H1 (cell line): ENCODE results near the gene ARHGAP6. TPM values are rescaled to one million over a fixed set of nuclear protein-coding genes. Genes with fewer than 3 reads are reported as not detected.

Experiments used
- CTCF ChIA-PET: fragments of 300-600 bp; sonication (Branson Sonifier 250); formaldehyde crosslinking; loops from one replicate; lab custom pipeline; 2021; ENCODE audit not compliant: partially characterized antibody; lab: Charles Lee
- POLR2A ChIA-PET: fragments of 300-600 bp; sonication (Branson Sonifier 250); formaldehyde crosslinking; loops from one replicate; lab custom pipeline; 2021; ENCODE audit warnings: inconsistent platforms; ENCODE audit not compliant: partially characterized antibody; lab: Charles Lee
- DNase-seq, 2 experiments: peaks; one replicate each; pipeline versions ENCODE4 v3.0.0 to v3.0.0-alpha.2; 2010 to 2022; ENCODE audit warnings: low spot score in 2 of 2, low read depth in 1 of 2, mixed read lengths in 1 of 2
- FAIRE-seq: peaks from 2 replicates; lab custom pipeline; 2011; peaks lifted over from hg19 to GRCh38; lab: Jason Lieb, UNC
- H2AFZ ChIP-seq: 2 replicates; pipeline ENCODE4 v1.8.1; 2012; ENCODE audit warnings: low read length, inconsistent platforms
- H2AK5ac ChIP-seq: 2 replicates; pipeline ENCODE4 v1.6.1; 2013; ENCODE audit warnings: low read depth, low read length
- H2BK120ac ChIP-seq: replicated peaks from 2 replicates; pipeline ENCODE3; 2013; ENCODE audit warnings: low read depth, low read length, inconsistent platforms
- H2BK12ac ChIP-seq: 2 replicates; pipeline ENCODE4 v1.6.1; 2013; ENCODE audit warnings: low read depth, low read length
- H2BK15ac ChIP-seq: 2 replicates; pipeline ENCODE4 v1.6.1; 2013; ENCODE audit warnings: low read length
- H2BK20ac ChIP-seq: 2 replicates; pipeline ENCODE4 v1.6.1; 2013; ENCODE audit warnings: low read length
- H2BK5ac ChIP-seq: 2 replicates; pipeline ENCODE4 v1.6.1; 2013; ENCODE audit warnings: low read depth, low read length
- H3K14ac ChIP-seq: 2 replicates; pipeline ENCODE4 v1.6.1; 2013; ENCODE audit warnings: inconsistent platforms; ENCODE audit not compliant: insufficient read length
- H3K18ac ChIP-seq: 2 replicates; pipeline ENCODE4 v1.6.1; 2013; ENCODE audit warnings: low read length; ENCODE audit errors: extremely low read depth
- H3K23ac ChIP-seq: 2 replicates; pipeline ENCODE4 v1.6.1; 2013; ENCODE audit warnings: inconsistent platforms; ENCODE audit not compliant: insufficient read length
- H3K23me2 ChIP-seq: 2 replicates; pipeline ENCODE4 v1.6.1; 2013; ENCODE audit warnings: low read depth, low read length
- H3K27ac ChIP-seq: 2 replicates; pipeline ENCODE4 v1.6.1; 2011; ENCODE audit warnings: low read depth, low read length, inconsistent platforms
- H3K27me3 ChIP-seq, 4 experiments: replicated peaks in 1 of 4; 1 replicate in 1 of 4; 2 replicates in 3 of 4; pipeline versions ENCODE4 v1.6.1 to v1.8.1; 2011 to 2013; ENCODE audit warnings: low read length in 3 of 4, mild to moderate bottlenecking in 3 of 4, inconsistent platforms in 2 of 4, mixed read lengths in 2 of 4, moderate library complexity in 1 of 4; ENCODE audit not compliant: control insufficient read depth in 3 of 4, insufficient read depth in 3 of 4; ENCODE audit errors: extremely low read depth in 1 of 4
- H3K36me3 ChIP-seq, 4 experiments: 2 replicates each; pipeline versions ENCODE4 v1.6.1 to v1.8.1; 2011 to 2013; ENCODE audit warnings: mild to moderate bottlenecking in 4 of 4, low read length in 3 of 4, moderate library complexity in 2 of 4, control low read depth in 1 of 4, inconsistent platforms in 1 of 4; ENCODE audit not compliant: insufficient read depth in 4 of 4, control insufficient read depth in 2 of 4
- H3K4ac ChIP-seq: replicated peaks from 2 replicates; pipeline ENCODE3; 2013; ENCODE audit warnings: low read length, low read depth, mixed read lengths, inconsistent platforms; ENCODE audit not compliant: insufficient read length
- H3K4me1 ChIP-seq, 4 experiments: replicated peaks in 1 of 4; 1 replicate in 1 of 4; 2 replicates in 3 of 4; pipeline versions ENCODE4 v1.6.1 to v1.8.1; 2011 to 2013; ENCODE audit warnings: low read length in 3 of 4, inconsistent platforms in 2 of 4, mixed read lengths in 1 of 4; ENCODE audit not compliant: insufficient read depth in 4 of 4, control insufficient read depth in 3 of 4
- H3K4me2 ChIP-seq, 2 experiments: 2 replicates each; pipeline versions ENCODE4 v1.6.1 to v1.8.1; 2011 to 2013; ENCODE audit warnings: low read depth in 2 of 2, low read length in 2 of 2, control low read depth in 1 of 2, inconsistent platforms in 1 of 2, mild to moderate bottlenecking in 1 of 2; ENCODE audit not compliant: insufficient read depth in 1 of 2
- H3K4me3 ChIP-seq, 4 experiments: fragments of 200-600, 300-600 bp in 1 of 4; sonication (generic), shearing (Covaris generic), sonication (Bioruptor Twin) in 1 of 4; 2 replicates each; pipeline versions ENCODE4 v1.5.1 to v1.8.1; 2011 to 2016; ENCODE audit warnings: low read length in 4 of 4, low read depth in 3 of 4, control low read depth in 2 of 4, inconsistent platforms in 2 of 4, mild to moderate bottlenecking in 2 of 4, mixed read lengths in 1 of 4, moderate library complexity in 1 of 4; ENCODE audit not compliant: insufficient read depth in 2 of 4; ENCODE audit errors: extremely low read depth in 1 of 4
- H3K56ac ChIP-seq: replicated peaks from 2 replicates; pipeline ENCODE3; 2013; ENCODE audit warnings: low read depth, mild to moderate bottlenecking, mixed read lengths, low read length, inconsistent platforms; ENCODE audit not compliant: insufficient read length
- H3K79me1 ChIP-seq: 2 replicates; pipeline ENCODE4 v1.6.1; 2013; ENCODE audit warnings: low read depth, low read length, control low read depth
- H3K79me2 ChIP-seq, 2 experiments: 2 replicates each; pipeline versions ENCODE4 v1.6.1 to v1.8.1; 2012 to 2013; ENCODE audit warnings: low read length in 2 of 2, mild to moderate bottlenecking in 2 of 2, inconsistent platforms in 1 of 2; ENCODE audit not compliant: insufficient read depth in 2 of 2, control insufficient read depth in 1 of 2
- H3K9ac ChIP-seq, 4 experiments: replicated peaks in 1 of 4; 1 replicate in 1 of 4; 2 replicates in 3 of 4; pipeline versions ENCODE4 v1.6.1 to v1.8.1; 2011 to 2013; ENCODE audit warnings: low read depth in 3 of 4, low read length in 3 of 4, control low read depth in 2 of 4, mild to moderate bottlenecking in 2 of 4, moderate library complexity in 2 of 4, inconsistent platforms in 1 of 4; ENCODE audit errors: extremely low read depth in 1 of 4
- H3K9me3 ChIP-seq, 2 experiments: 2 replicates each; pipeline versions ENCODE4 v1.6.1 to v1.8.1; 2012 to 2013; ENCODE audit warnings: mild to moderate bottlenecking in 2 of 2, moderate library complexity in 2 of 2, control low read depth in 1 of 2, inconsistent platforms in 1 of 2, low read depth in 1 of 2, low read length in 1 of 2, mixed read lengths in 1 of 2; ENCODE audit not compliant: insufficient read depth in 2 of 2
- H4K20me1 ChIP-seq, 2 experiments: replicated peaks in 1 of 2; 2 replicates each; pipeline versions ENCODE3 to v1.8.1; 2011 to 2013; ENCODE audit warnings: inconsistent platforms in 2 of 2, low read length in 2 of 2, mild to moderate bottlenecking in 1 of 2; ENCODE audit not compliant: insufficient read depth in 2 of 2, control insufficient read depth in 1 of 2
- H4K5ac ChIP-seq: 2 replicates; pipeline ENCODE4 v1.6.1; 2013; ENCODE audit warnings: low read length, low read depth, mixed read lengths, inconsistent platforms; ENCODE audit not compliant: insufficient read length
- H4K8ac ChIP-seq: 2 replicates; pipeline ENCODE4 v1.8.0; 2013; ENCODE audit warnings: mild to moderate bottlenecking, moderate library complexity, low read length, inconsistent platforms; ENCODE audit not compliant: insufficient read depth; ENCODE audit errors: extremely low read depth
- H4K91ac ChIP-seq: replicated peaks from 2 replicates; pipeline ENCODE3; 2013; ENCODE audit warnings: low read length, mixed read lengths, inconsistent platforms; ENCODE audit not compliant: insufficient read length
- RFX5 ChIP-seq: IDR thresholded peaks from 2 replicates; pipeline ENCODE4 v1.6.1; 2011; ENCODE audit warnings: low read depth, low read length, improper control_type of control experiment, borderline replicate concordance
- WGBS, 2 experiments: shearing (Covaris generic) in 1 of 2; methylation state at CpG; one replicate each; pipeline versions ENCODE4 v1.1.6 to v1.1.7; 2013 to 2015; ENCODE audit warnings: low lambda C conversion rate in 2 of 2, mixed read lengths in 2 of 2, inconsistent platforms in 1 of 2, low coverage in 1 of 2, missing lambda C conversion rate in 1 of 2; ENCODE audit not compliant: insufficient replicate concordance in 2 of 2, insufficient coverage in 1 of 2, insufficient read length in 1 of 2; ENCODE audit errors: extremely low coverage in 1 of 2, missing lambda C conversion rate in 1 of 2; 5-methylcytosine and 5-hydroxymethylcytosine counted together
- polyA plus RNA-seq, 7 experiments: library from polyadenylated mRNA; depleted of rRNA in 3 of 7; stranded (reverse) in 5 of 7; unstranded in 2 of 7; fragments of >200 nt in 5 of 7; fragments of 200-250 nt in 2 of 7; gene quantifications; 1 replicate in 5 of 7; 2 replicates in 1 of 7; 4 replicates in 1 of 7; pipeline versions ENCODE4 v1.2.1 to v1.2.3, GENCODE V29; 2011 to 2013; ENCODE audit warnings: missing spikeins in 2 of 7, mixed read lengths in 2 of 7
- total RNA-seq: library from RNA; stranded (reverse); fragmentation: NEBNext Ultra II Directional; extraction: Animal tissue kit (Norgen Biotek cat#: 25700); gene quantifications from 2 replicates; pipeline ENCODE4 v1.2.1, GENCODE V29; 2021

ARHGAP6 gene
- total and polyA plus RNA-seq, 2 of the 8 experiments (the other 6 are each of a cell fraction or from before 2014, with no cell fraction given): 0.35 to 0.82 TPM

DNA sequence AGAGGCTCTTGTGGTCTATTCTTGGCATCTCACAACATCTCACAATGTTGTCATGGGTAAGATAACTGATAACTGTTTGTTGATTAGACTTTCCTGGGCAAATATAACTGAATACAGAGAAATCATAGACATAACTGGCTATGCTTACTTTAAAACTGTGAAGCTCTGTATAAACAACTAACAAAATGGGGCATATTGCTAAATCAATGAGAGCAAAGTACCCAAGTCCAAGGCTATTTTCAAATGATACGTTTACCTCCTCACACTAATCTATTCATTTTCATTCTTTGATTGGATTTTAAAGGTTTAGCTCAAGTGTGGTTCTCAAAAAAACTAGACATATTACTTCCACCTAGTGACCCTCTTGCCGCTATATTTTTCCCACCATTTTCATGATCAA is 333.9 kb downstream of the ARHGAP6 start:
- H3K4ac ChIP-seq: no peak overlapping the region
- TF ChIP-seq RFX5: no peak
- H3K23ac ChIP-seq: no peak overlapping the region
- WGBS, 2 experiments: 87% methylated on average over 2 of the region's 2 CpGs; no CpG with 5 or more reads in 1 of the 2 experiments
- H3K27ac ChIP-seq: no peak overlapping the region
- H3K14ac ChIP-seq: no peak overlapping the region
- no peak overlapping the region for H3K9ac ChIP-seq
- no peak overlapping the region for H4K5ac ChIP-seq
- no peaks in the 10 kb centered on the region for H3K23me2 ChIP-seq
- no peaks in the 10 kb centered on the region for H3K27me3 ChIP-seq
- no peak overlapping the region for H2AK5ac ChIP-seq
- FAIRE-seq (no peak), DNase-seq (no peak)
- POLR2A ChIA-PET: no interaction called here
- no peaks in the 10 kb centered on the region for H4K20me1 ChIP-seq
- no peak overlapping the region for H3K18ac ChIP-seq
- no peak overlapping the region for H2BK5ac ChIP-seq
- H3K79me2 ChIP-seq: no peaks in the 10 kb centered on the region
- no peaks in the 10 kb centered on the region for H3K9me3 ChIP-seq
- no peak overlapping the region for H2BK120ac ChIP-seq
- no peak overlapping the region for H2BK15ac ChIP-seq
- CTCF ChIA-PET: no interaction called here
- no peak overlapping the region for H3K56ac ChIP-seq
- no peaks in the 10 kb centered on the region for H3K4me1 ChIP-seq
- no peak overlapping the region for H4K91ac ChIP-seq
- H2AFZ ChIP-seq: no peak overlapping the region
- H4K8ac ChIP-seq: no peak overlapping the region
- no peak overlapping the region for H3K4me2 ChIP-seq
- no peak overlapping the region for H2BK12ac ChIP-seq
- no peak overlapping the region for H2BK20ac ChIP-seq
- H3K4me3 ChIP-seq: no peak overlapping the region
- H3K79me1 ChIP-seq: no peaks in the 10 kb centered on the region
- H3K36me3 ChIP-seq: no peaks in the 10 kb centered on the region
